ENCODE results near the gene NCOA3. TPM values are rescaled to one million over a fixed set of nuclear protein-coding genes. Genes with fewer than 3 reads are reported as not detected.

The NCOA3 gene
- total RNA-seq, 1 experiment from 2014 or later: 25.9 TPM

GRCh38 chr20:47545499-47545898 lies 43.8 kb downstream of the NCOA3 start:
- Histone ChIP-seq H3K4me3 (replicated peaks in 1 of 2; ENCODE audit: low read depth in 1 of 2, low read length in 2 of 2) (no peak overlapping the region), H3K9ac (ENCODE audit: low read length) (no peak overlapping the region), H2AFZ (ENCODE audit: low read depth, low read length, poor library complexity, severe bottlenecking) (no peak overlapping the region), H3K4me1 (ENCODE audit: control insufficient read depth in 1 of 2, insufficient read depth in 2 of 2, low read length in 2 of 2) (peaks cover 36 to 52% of the 10 kb centered on the region in 2 experiments), H3K4me2 (ENCODE audit: low read length) (no peak overlapping the region), H3K27me3 (ENCODE audit: insufficient read depth, low read length) (no peaks in the 10 kb centered on the region), H3K79me2 (ENCODE audit: insufficient read depth, low read length) (peaks cover 47% of the 10 kb centered on the region), H3K27ac (ENCODE audit: low read depth, low read length) (no peak overlapping the region), H3K9me3 (ENCODE audit: control insufficient read depth in 1 of 2, insufficient read depth in 1 of 2, low read depth in 1 of 2, low read length in 2 of 2) (no peaks in the 10 kb centered on the region), H4K20me1 (ENCODE audit: insufficient read depth) (no peaks in the 10 kb centered on the region), H3K9me2 (ENCODE audit: insufficient read depth) (no peaks in the 10 kb centered on the region), H3K36me3 (ENCODE audit: control insufficient read depth in 1 of 2, insufficient read depth in 2 of 2, low read length in 2 of 2) (no peaks in the 10 kb centered on the region)
- TF ChIP-seq ELF1 (IDR thresholded peaks at IDR 0.05; ENCODE audit: borderline replicate concordance, low read depth): no peak
- no TSS peak for BruUV-seq (replicated peaks)
- ChIA-PET POLR2A (interaction anchor here (0.7 to 1.2 kb wide), 2 partner anchors 20 to 30 kb away, joined by 3 read pairs; no protein-coding TSS in a partner anchor), RAD21 (ENCODE audit: low non-redundant PET in 1 of 2, low total read pairs in 2 of 2, uncharacterized antibody in 2 of 2, unreplicated experiment in 2 of 2) (no interaction called here), CTCF (interaction anchor here (2.1 kb wide), 1 partner anchor 10 kb away, joined by 8 read pairs; no protein-coding TSS in a partner anchor)
- no peak for ATAC-seq
- DNase-seq (ENCODE audit: low read depth, low spot score): no peak
- intact Hi-C loops (cut with micrococcal nuclease): no loop called here

GRCh38 chr20:47546184-47547033 lies 44.7 kb downstream of the NCOA3 start:
- BruUV-seq (replicated peaks): no TSS peak
- no peak overlapping the region for H3K9ac ChIP-seq (ENCODE audit: low read length)
- H3K9me3 ChIP-seq (ENCODE audit: control insufficient read depth in 1 of 2, insufficient read depth in 1 of 2, low read depth in 1 of 2, low read length in 2 of 2): no peaks in the 10 kb centered on the region
- RAD21 ChIA-PET (ENCODE audit: low non-redundant PET in 1 of 2, low total read pairs in 2 of 2, uncharacterized antibody in 2 of 2, unreplicated experiment in 2 of 2): no interaction called here
- no peak overlapping the region for H2AFZ ChIP-seq (ENCODE audit: low read depth, low read length, poor library complexity, severe bottlenecking)
- H3K27me3 ChIP-seq (ENCODE audit: insufficient read depth, low read length): no peaks in the 10 kb centered on the region
- H3K4me3 ChIP-seq (replicated peaks in 1 of 2; ENCODE audit: low read depth in 1 of 2, low read length in 2 of 2): no peak overlapping the region
- CTCF ChIA-PET: interaction anchor here (2.1 kb wide), 1 partner anchor 11 kb away, joined by 8 read pairs; no protein-coding TSS in a partner anchor
- no peaks in the 10 kb centered on the region for H3K36me3 ChIP-seq (ENCODE audit: control insufficient read depth in 1 of 2, insufficient read depth in 2 of 2, low read length in 2 of 2)
- no peak for TF ChIP-seq ZNF274 (IDR thresholded peaks at IDR 0.05; ENCODE audit: low read depth, low read length)
- no peaks in the 10 kb centered on the region for H3K9me2 ChIP-seq (ENCODE audit: insufficient read depth)
- intact Hi-C loops (cut with micrococcal nuclease): no loop called here
- POLR2A ChIA-PET: no interaction called here
- H3K27ac ChIP-seq (ENCODE audit: low read depth, low read length): no peak overlapping the region
- H4K20me1 ChIP-seq (ENCODE audit: insufficient read depth): no peaks in the 10 kb centered on the region
- DNase-seq (ENCODE audit: low read depth, low spot score) (no peak), ATAC-seq (no peak)
- no peak overlapping the region for H3K4me2 ChIP-seq (ENCODE audit: low read length)
- peaks cover 29 to 44% of the 10 kb centered on the region in 2 experiments for H3K4me1 ChIP-seq (ENCODE audit: control insufficient read depth in 1 of 2, insufficient read depth in 2 of 2, low read length in 2 of 2)
- H3K79me2 ChIP-seq (ENCODE audit: insufficient read depth, low read length): peaks cover 48% of the 10 kb centered on the region

All from HCT116 (cell line).